ENCODE data around the gene TFAP2E. TPM values are rescaled to one million over a fixed set of nuclear protein-coding genes. Genes with fewer than 3 reads are reported as not detected.

The TFAP2E gene
- total RNA-seq, 4 donors from 2014 or later, result not detected

- intact Hi-C loops (cut with DNase I; ENCODE audit: low total_unique reads), result no loop called here
- no peak for ATAC-seq
- TF ChIP-seq CTCF (IDR thresholded peaks at IDR 0.05 in 4 of 5, conservative IDR thresholded peaks at IDR 0.05 in 1 of 5) (no peak), POLR2A (IDR thresholded peaks at IDR 0.05) (no peak)
These were observed 21.1 kb downstream of the TFAP2E start for GRCh38 chr1:35594005-35594760.

GRCh38 chr1:35595684-35596083 lies 22.6 kb downstream of the TFAP2E start:
- Histone ChIP-seq H3K4me3 (no peak overlapping the region), H3K9me3 (no peaks in the 10 kb centered on the region), H3K4me1 (no peaks in the 10 kb centered on the region), H3K27me3 (no peaks in the 10 kb centered on the region), H3K36me3 (peaks cover 0 to 10% of the 10 kb centered on the region in 2 donors), H3K27ac (no peak overlapping the region)
- TF ChIP-seq POLR2A (IDR thresholded peaks at IDR 0.05) (no peak), CTCF (IDR thresholded peaks at IDR 0.05 in 4 of 5, conservative IDR thresholded peaks at IDR 0.05 in 1 of 5) (no peak)
- DNase-seq (no peak), ATAC-seq (no peak)
- intact Hi-C loops (cut with DNase I; ENCODE audit: low total_unique reads) (no loop called here), in situ Hi-C loops (cut with MboI; ENCODE audit: low sequenced_read_pairs in 4 of 4) (no loop called here)

More at GRCh38 chr1:35594005-35594760, 21.1 kb downstream of the TFAP2E start:
- H3K27me3 ChIP-seq, result no peaks in the 10 kb centered on the region
- no peaks in the 10 kb centered on the region for H3K36me3 ChIP-seq
- DNase-seq, result no peak
- no peaks in the 10 kb centered on the region for H3K4me1 ChIP-seq
- H3K27ac ChIP-seq, result no peak overlapping the region
- H3K4me3 ChIP-seq, result no peak overlapping the region
- in situ Hi-C loops (cut with MboI; ENCODE audit: low sequenced_read_pairs in 4 of 4), result no loop called here
- no peaks in the 10 kb centered on the region for H3K9me3 ChIP-seq

GRCh38 chr1:35597870-35598269 lies 24.8 kb downstream of the TFAP2E start:
- Histone ChIP-seq H3K4me1 (no peaks in the 10 kb centered on the region), H3K4me3 (no peak overlapping the region), H3K9me3 (no peaks in the 10 kb centered on the region), H3K27ac (no peak overlapping the region), H3K27me3 (no peaks in the 10 kb centered on the region), H3K36me3 (peaks cover 0 to 27% of the 10 kb centered on the region in 2 donors)
- no peak for ATAC-seq
- in situ Hi-C loops (cut with MboI; ENCODE audit: low sequenced_read_pairs in 4 of 4) (no loop called here), intact Hi-C loops (cut with DNase I; ENCODE audit: low total_unique reads) (no loop called here)
- no peak for DNase-seq
- TF ChIP-seq POLR2A (IDR thresholded peaks at IDR 0.05) (no peak), CTCF (IDR thresholded peaks at IDR 0.05 in 4 of 5, conservative IDR thresholded peaks at IDR 0.05 in 1 of 5) (no peak)

- Histone ChIP-seq H3K27ac (no peak overlapping the region), H3K9me3 (no peaks in the 10 kb centered on the region), H3K4me3 (no peak overlapping the region), H3K36me3 (peaks cover 0 to 38% of the 10 kb centered on the region in 2 donors), H3K27me3 (no peaks in the 10 kb centered on the region), H3K4me1 (no peaks in the 10 kb centered on the region)
- DNase-seq, result no peak
- no peak for ATAC-seq
- in situ Hi-C loops (cut with MboI; ENCODE audit: low sequenced_read_pairs in 4 of 4) (no loop called here), intact Hi-C loops (cut with DNase I; ENCODE audit: low total_unique reads) (no loop called here)
- TF ChIP-seq POLR2A (IDR thresholded peaks at IDR 0.05) (no peak), CTCF (IDR thresholded peaks at IDR 0.05 in 4 of 5, conservative IDR thresholded peaks at IDR 0.05 in 1 of 5) (no peak)
These were observed 25.8 kb downstream of the TFAP2E start for GRCh38 chr1:35598895-35599294.

All from gastrocnemius medialis (tissue), 4 donors.